D721Med (cell line): ENCODE results near the gene PDHX.

Experiments used
- DNase-seq: peaks from one replicate; pipeline ENCODE4 v3.0.0; 2011; ENCODE audit warnings: low spot score; ENCODE audit not compliant: insufficient read length
- FAIRE-seq: peaks from 2 replicates; lab custom pipeline; 2011; peaks lifted over from hg19 to GRCh38; lab: Jason Lieb, UNC
- CTCF ChIP-seq: IDR thresholded peaks from 2 replicates; pipeline ENCODE4 v1.5.1; 2012; ENCODE audit warnings: mild to moderate bottlenecking, control low read depth; ENCODE audit not compliant: insufficient read depth; ENCODE audit errors: missing control alignments

The PDHX gene

GRCh38 chr11:35039076-35039475, 122.7 kb downstream of the PDHX start:
- no peak for TF ChIP-seq CTCF
- no peak for DNase-seq
- no peak for FAIRE-seq

- FAIRE-seq (no peak), DNase-seq (no peak)
- no peak for TF ChIP-seq CTCF
These were observed 124.0 kb downstream of the PDHX start for GRCh38 chr11:35040221-35040942.

- no peak for DNase-seq
- no peak for TF ChIP-seq CTCF
- no peak for FAIRE-seq
These were observed 124.7 kb downstream of the PDHX start for GRCh38 chr11:35041070-35041554.

- DNase-seq (no peak), FAIRE-seq (no peak)
- TF ChIP-seq CTCF: no peak
These were observed 125.8 kb downstream of the PDHX start for GRCh38 chr11:35042224-35042623.

- FAIRE-seq: no peak
- TF ChIP-seq CTCF: no peak
- DNase-seq: no peak
These were observed 126.5 kb downstream of the PDHX start for GRCh38 chr11:35042913-35043312.

- DNase-seq (no peak), FAIRE-seq (no peak)
- TF ChIP-seq CTCF: no peak
These were observed 127.5 kb downstream of the PDHX start for GRCh38 chr11:35043936-35044335.

GRCh38 chr11:35045236-35045820, 128.9 kb downstream of the PDHX start:
- no peak for TF ChIP-seq CTCF
- no peak for FAIRE-seq
- no peak for DNase-seq
